DND-41 (cell line): Measurements from ENCODE around the gene MECP2.

Experiments
- ATAC-seq: fragments of 200-7000 bp; cut with Tn5 transposase; 3 replicates; pipeline ENCODE4 v1.9.1; 2021; ENCODE audit warnings: low read depth; ENCODE audit not compliant: insufficient read depth
- DNase-seq: peaks from one replicate; pipeline ENCODE4 v3.0.0-alpha.2; 2020
- H2AFZ ChIP-seq: 2 replicates; pipeline ENCODE4 v1.6.0; 2012; ENCODE audit warnings: low read depth, low read length
- H3K27ac ChIP-seq: 2 replicates; pipeline ENCODE4 v1.5.1; 2012; ENCODE audit warnings: low read length, inconsistent platforms
- H3K27me3 ChIP-seq: fragments of 200-600 bp; sonication (generic); 2 replicates; pipeline ENCODE4 v1.6.0; 2012; ENCODE audit warnings: low read length, mild to moderate bottlenecking, inconsistent platforms; ENCODE audit not compliant: insufficient read depth, poor library complexity
- H3K36me3 ChIP-seq: 2 replicates; pipeline ENCODE4 v1.5.1; 2012; ENCODE audit warnings: low read length, inconsistent platforms; ENCODE audit not compliant: insufficient read depth
- H3K4me1 ChIP-seq: 2 replicates; pipeline ENCODE4 v1.5.1; 2012; ENCODE audit warnings: mild to moderate bottlenecking, low read length; ENCODE audit not compliant: insufficient read depth
- H3K4me2 ChIP-seq: 2 replicates; pipeline ENCODE4 v1.6.0; 2012; ENCODE audit warnings: mild to moderate bottlenecking, moderate library complexity, low read length, inconsistent platforms; ENCODE audit not compliant: insufficient read depth
- H3K4me3 ChIP-seq, 2 experiments: fragments of 200-600 bp in 1 of 2; shearing (Covaris generic) in 1 of 2; 2 replicates each; pipeline ENCODE4 v1.5.1; 2012 to 2016; ENCODE audit warnings: inconsistent platforms in 2 of 2, low read length in 2 of 2, mild to moderate bottlenecking in 2 of 2, low read depth in 1 of 2, moderate library complexity in 1 of 2
- H3K79me2 ChIP-seq: 2 replicates; pipeline ENCODE4 v1.6.0; 2012; ENCODE audit warnings: low read length, inconsistent platforms; ENCODE audit not compliant: insufficient read depth
- H3K9ac ChIP-seq: 2 replicates; pipeline ENCODE4 v1.6.0; 2012; ENCODE audit warnings: low read depth, mild to moderate bottlenecking, inconsistent platforms, low read length, moderate library complexity
- H3K9me3 ChIP-seq: 2 replicates; pipeline ENCODE4 v1.5.1; 2012; ENCODE audit warnings: low read length, moderate library complexity, mild to moderate bottlenecking, inconsistent platforms; ENCODE audit not compliant: insufficient read depth, severe bottlenecking
- H4K20me1 ChIP-seq: 2 replicates; pipeline ENCODE4 v1.6.0; 2012; ENCODE audit warnings: low read length; ENCODE audit not compliant: insufficient read depth
- EZH2 ChIP-seq: IDR thresholded peaks from 3 replicates; pipeline ENCODE4 v1.6.1; 2012; ENCODE audit warnings: borderline replicate concordance, low read depth, mild to moderate bottlenecking, moderate library complexity, low read length, inconsistent platforms; ENCODE audit not compliant: severe bottlenecking
- TF ChIP-seq, protein P1 (sequence below): IDR thresholded peaks from 2 replicates; pipeline ENCODE4 v1.5.1; 2012; ENCODE audit warnings: borderline replicate concordance, low read length, moderate library complexity, mild to moderate bottlenecking; ENCODE audit not compliant: poor library complexity, severe bottlenecking; ENCODE audit errors: extremely low read depth

MECP2 gene

DNA sequence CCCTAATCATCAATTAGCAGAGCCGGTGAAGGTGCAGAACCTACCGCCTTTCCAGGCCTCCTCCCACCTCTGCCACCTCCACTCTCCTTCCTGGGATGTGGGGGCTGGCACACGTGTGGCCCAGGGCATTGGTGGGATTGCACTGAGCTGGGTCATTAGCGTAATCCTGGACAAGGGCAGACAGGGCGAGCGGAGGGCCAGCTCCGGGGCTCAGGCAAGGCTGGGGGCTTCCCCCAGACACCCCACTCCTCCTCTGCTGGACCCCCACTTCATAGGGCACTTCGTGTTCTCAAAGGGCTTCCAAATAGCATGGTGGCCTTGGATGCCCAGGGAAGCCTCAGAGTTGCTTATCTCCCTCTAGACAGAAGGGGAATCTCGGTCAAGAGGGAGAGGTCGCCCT, 43.2 kb upstream of the MECP2 start:
- Histone ChIP-seq H2AFZ (no peak overlapping the region), H3K27ac (no peak overlapping the region), H3K79me2 (no peaks in the 10 kb centered on the region), H3K4me1 (peaks cover 13% of the 10 kb centered on the region), H3K4me3 (no peak overlapping the region), H3K4me2 (no peak overlapping the region), H3K9me3 (no peaks in the 10 kb centered on the region), H3K36me3 (no peaks in the 10 kb centered on the region), H3K27me3 (peaks cover 9% of the 10 kb centered on the region), H3K9ac (no peak overlapping the region), H4K20me1 (no peaks in the 10 kb centered on the region)
- TF ChIP-seq EZH2, result no peak
- TF ChIP-seq, protein P1, sequence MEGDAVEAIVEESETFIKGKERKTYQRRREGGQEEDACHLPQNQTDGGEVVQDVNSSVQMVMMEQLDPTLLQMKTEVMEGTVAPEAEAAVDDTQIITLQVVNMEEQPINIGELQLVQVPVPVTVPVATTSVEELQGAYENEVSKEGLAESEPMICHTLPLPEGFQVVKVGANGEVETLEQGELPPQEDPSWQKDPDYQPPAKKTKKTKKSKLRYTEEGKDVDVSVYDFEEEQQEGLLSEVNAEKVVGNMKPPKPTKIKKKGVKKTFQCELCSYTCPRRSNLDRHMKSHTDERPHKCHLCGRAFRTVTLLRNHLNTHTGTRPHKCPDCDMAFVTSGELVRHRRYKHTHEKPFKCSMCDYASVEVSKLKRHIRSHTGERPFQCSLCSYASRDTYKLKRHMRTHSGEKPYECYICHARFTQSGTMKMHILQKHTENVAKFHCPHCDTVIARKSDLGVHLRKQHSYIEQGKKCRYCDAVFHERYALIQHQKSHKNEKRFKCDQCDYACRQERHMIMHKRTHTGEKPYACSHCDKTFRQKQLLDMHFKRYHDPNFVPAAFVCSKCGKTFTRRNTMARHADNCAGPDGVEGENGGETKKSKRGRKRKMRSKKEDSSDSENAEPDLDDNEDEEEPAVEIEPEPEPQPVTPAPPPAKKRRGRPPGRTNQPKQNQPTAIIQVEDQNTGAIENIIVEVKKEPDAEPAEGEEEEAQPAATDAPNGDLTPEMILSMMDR, result no peak
- no peak for ATAC-seq
- no peak for DNase-seq

DNA sequence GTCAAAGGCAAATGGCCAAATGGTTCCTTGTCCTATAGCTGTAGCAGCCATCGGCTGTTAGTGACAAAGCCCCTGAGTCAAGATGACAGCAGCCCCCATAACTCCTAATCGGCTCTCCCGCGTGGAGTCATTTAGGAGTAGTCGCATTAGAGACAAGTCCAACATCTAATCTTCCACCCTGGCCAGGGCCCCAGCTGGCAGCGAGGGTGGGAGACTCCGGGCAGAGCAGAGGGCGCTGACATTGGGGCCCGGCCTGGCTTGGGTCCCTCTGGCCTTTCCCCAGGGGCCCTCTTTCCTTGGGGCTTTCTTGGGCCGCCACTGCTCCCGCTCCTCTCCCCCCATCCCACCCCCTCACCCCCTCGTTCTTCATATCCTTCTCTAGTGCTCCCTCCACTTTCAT, 42.7 kb upstream of the MECP2 start:
- Histone ChIP-seq H3K9ac (no peak overlapping the region), H3K79me2 (no peaks in the 10 kb centered on the region), H3K27ac (no peak overlapping the region), H3K27me3 (peaks cover 11% of the 10 kb centered on the region), H4K20me1 (no peaks in the 10 kb centered on the region), H3K9me3 (no peaks in the 10 kb centered on the region), H3K36me3 (no peaks in the 10 kb centered on the region), H3K4me3 (no peak overlapping the region), H3K4me1 (peaks cover 14% of the 10 kb centered on the region), H2AFZ (no peak overlapping the region), H3K4me2 (no peak overlapping the region)
- no peak for ATAC-seq
- no peak for DNase-seq
- TF ChIP-seq, protein P1, result no peak
- no peak for TF ChIP-seq EZH2

DNA sequence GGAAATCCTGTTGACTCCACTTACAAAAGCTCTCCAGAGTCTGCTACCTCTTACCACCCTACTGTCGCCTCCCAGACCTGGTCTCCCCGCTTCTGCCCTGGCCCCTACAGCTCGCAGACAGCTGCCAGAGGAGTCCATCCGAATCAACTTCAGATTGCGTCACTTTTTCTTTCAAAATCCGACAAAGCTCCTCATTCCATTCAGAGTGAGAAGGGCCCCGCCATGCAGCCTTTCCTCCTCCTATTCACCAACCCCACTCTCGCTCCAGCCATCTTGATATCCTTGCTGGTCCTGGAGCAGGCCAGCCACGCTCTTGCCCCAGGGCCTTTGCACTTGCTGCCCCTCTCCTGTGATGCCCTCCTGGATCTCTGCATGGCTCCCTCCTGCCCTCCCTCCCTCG, 41.3 kb upstream of the MECP2 start:
- no peak overlapping the region for H3K9ac ChIP-seq
- no peaks in the 10 kb centered on the region for H3K9me3 ChIP-seq
- peaks cover 14% of the 10 kb centered on the region for H3K4me1 ChIP-seq
- no peaks in the 10 kb centered on the region for H3K36me3 ChIP-seq
- no peaks in the 10 kb centered on the region for H3K79me2 ChIP-seq
- no peak for DNase-seq
- TF ChIP-seq, protein P1, result no peak
- TF ChIP-seq EZH2, result no peak
- H3K4me2 ChIP-seq, result no peak overlapping the region
- no peaks in the 10 kb centered on the region for H4K20me1 ChIP-seq
- H3K27me3 ChIP-seq, result peaks cover 11% of the 10 kb centered on the region
- ATAC-seq, result no peak
- no peak overlapping the region for H2AFZ ChIP-seq
- H3K4me3 ChIP-seq, result no peak overlapping the region
- H3K27ac ChIP-seq, result no peak overlapping the region
